ENCODE measurements around the gene CHRNA10. TPM values are rescaled to one million over a fixed set of nuclear protein-coding genes. Genes with fewer than 3 reads are reported as not detected.

CHRNA10 gene
- total and polyA plus RNA-seq, 10 of the 15 experiments (the other 5 are each of a cell fraction or from before 2014, with no cell fraction given), result 0.14 to 1.5 (median 0.57) TPM

DNA sequence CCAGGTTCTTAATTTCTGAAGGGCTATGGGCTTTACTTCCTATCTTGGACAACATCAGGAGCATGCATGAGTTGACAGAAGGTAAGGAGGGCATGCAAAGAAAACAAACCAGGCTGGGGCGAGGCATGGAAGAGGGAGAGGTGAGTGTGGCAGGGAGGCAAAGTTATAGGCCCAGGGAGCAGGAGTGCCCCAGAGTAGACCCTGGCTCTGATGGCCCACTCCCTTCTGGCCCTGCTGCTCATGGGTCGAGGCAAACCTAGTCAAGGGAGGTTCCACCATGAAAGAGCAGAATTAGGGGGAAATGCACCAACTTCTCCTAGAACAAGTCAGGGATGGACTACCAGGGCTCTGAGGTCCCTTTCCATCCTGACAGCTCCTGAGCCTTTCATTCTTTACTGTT lies 10.2 kb downstream of the CHRNA10 start:
- in situ Hi-C loops (cut with MboI) (no loop called here), intact Hi-C loops (cut with micrococcal nuclease; ENCODE audit: unreplicated experiment) (no loop called here)
- H4K20me1 ChIP-seq (ENCODE audit: control insufficient read depth, insufficient read depth), result no peaks in the 10 kb centered on the region
- 14% methylated on average over 2 of the region's 2 CpGs for WGBS (ENCODE audit: insufficient coverage, insufficient replicate concordance, low lambda C conversion rate, missing lambda C conversion rate)
- ChIA-PET SMC1A (ENCODE audit: uncharacterized antibody, unreplicated experiment) (no interaction called here), RAD21 (ENCODE audit: unreplicated experiment) (no interaction called here), POLR2A (no interaction called here), CTCF (no interaction called here)
- no peaks in the 10 kb centered on the region for H3K4me1 ChIP-seq (ENCODE audit: control insufficient read depth, insufficient read depth, low read length)
- H3K4me2 ChIP-seq (ENCODE audit: control insufficient read depth, insufficient read depth), result no peak overlapping the region
- no peak overlapping the region for H3K9ac ChIP-seq (ENCODE audit: control insufficient read depth, insufficient read depth, low read length)
- peaks cover 0 to 4% of the 10 kb centered on the region in 2 experiments; a peak in 1 of 4 replicates for H3K36me3 ChIP-seq (ENCODE audit: control insufficient read depth in 2 of 2, insufficient read depth in 2 of 2, low read length in 1 of 2)
- H3K27ac ChIP-seq (ENCODE audit: control insufficient read depth, insufficient read depth), result no peak overlapping the region
- H2AFZ ChIP-seq (ENCODE audit: control insufficient read depth, low read depth, low read length), result no peak overlapping the region
- H3K9me3 ChIP-seq (replicated peaks; ENCODE audit: control insufficient read depth, insufficient read depth, low read length), result no peaks in the 10 kb centered on the region
- no peaks in the 10 kb centered on the region for H3K79me2 ChIP-seq (ENCODE audit: control insufficient read depth, insufficient read depth, low read length)
- FAIRE-seq, result no peak
- no peak overlapping the region for H3K4me3 ChIP-seq
- TF ChIP-seq, protein P1, sequence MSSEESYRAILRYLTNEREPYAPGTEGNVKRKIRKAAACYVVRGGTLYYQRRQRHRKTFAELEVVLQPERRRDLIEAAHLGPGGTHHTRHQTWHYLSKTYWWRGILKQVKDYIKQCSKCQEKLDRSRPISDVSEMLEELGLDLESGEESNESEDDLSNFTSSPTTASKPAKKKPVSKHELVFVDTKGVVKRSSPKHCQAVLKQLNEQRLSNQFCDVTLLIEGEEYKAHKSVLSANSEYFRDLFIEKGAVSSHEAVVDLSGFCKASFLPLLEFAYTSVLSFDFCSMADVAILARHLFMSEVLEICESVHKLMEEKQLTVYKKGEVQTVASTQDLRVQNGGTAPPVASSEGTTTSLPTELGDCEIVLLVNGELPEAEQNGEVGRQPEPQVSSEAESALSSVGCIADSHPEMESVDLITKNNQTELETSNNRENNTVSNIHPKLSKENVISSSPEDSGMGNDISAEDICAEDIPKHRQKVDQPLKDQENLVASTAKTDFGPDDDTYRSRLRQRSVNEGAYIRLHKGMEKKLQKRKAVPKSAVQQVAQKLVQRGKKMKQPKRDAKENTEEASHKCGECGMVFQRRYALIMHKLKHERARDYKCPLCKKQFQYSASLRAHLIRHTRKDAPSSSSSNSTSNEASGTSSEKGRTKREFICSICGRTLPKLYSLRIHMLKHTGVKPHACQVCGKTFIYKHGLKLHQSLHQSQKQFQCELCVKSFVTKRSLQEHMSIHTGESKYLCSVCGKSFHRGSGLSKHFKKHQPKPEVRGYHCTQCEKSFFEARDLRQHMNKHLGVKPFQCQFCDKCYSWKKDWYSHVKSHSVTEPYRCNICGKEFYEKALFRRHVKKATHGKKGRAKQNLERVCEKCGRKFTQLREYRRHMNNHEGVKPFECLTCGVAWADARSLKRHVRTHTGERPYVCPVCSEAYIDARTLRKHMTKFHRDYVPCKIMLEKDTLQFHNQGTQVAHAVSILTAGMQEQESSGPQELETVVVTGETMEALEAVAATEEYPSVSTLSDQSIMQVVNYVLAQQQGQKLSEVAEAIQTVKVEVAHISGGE (CRISPR knock-in tag; IDR thresholded peaks at IDR 0.05), result no peak
- TF ChIP-seq EZH2 (IDR thresholded peaks at IDR 0.05; ENCODE audit: borderline replicate concordance, control insufficient read depth, low read depth, low read length) (no peak), POLR2AphosphoS5 (IDR thresholded peaks at IDR 0.05; ENCODE audit: low read length) (no peak), SP1 (IDR thresholded peaks at IDR 0.05; ENCODE audit: low read depth, low read length) (no peak), ZBED1 (IDR thresholded peaks at IDR 0.05; ENCODE audit: borderline replicate concordance) (no peak), IRF3 (IDR thresholded peaks at IDR 0.05) (no peak), SIX5 (IDR thresholded peaks at IDR 0.05; ENCODE audit: low read depth, low read length, severe bottlenecking) (no peak), IKZF2 (IDR thresholded peaks at IDR 0.05) (no peak), TBL1XR1 (IDR thresholded peaks at IDR 0.05; ENCODE audit: low read depth, low read length) (no peak), RFX5 (IDR thresholded peaks at IDR 0.05; ENCODE audit: low read depth, low read length) (no peak), BMI1 (IDR thresholded peaks at IDR 0.05; ENCODE audit: borderline replicate concordance) (no peak), BACH1 (IDR thresholded peaks at IDR 0.05; ENCODE audit: borderline replicate concordance) (no peak), NBN (IDR thresholded peaks at IDR 0.05) (no peak), SREBF2 (IDR thresholded peaks at IDR 0.05; ENCODE audit: low read length) (no peak), IKZF1 (conservative IDR thresholded peaks at IDR 0.05) (no peak)
- TF ChIP-seq, protein P2, sequence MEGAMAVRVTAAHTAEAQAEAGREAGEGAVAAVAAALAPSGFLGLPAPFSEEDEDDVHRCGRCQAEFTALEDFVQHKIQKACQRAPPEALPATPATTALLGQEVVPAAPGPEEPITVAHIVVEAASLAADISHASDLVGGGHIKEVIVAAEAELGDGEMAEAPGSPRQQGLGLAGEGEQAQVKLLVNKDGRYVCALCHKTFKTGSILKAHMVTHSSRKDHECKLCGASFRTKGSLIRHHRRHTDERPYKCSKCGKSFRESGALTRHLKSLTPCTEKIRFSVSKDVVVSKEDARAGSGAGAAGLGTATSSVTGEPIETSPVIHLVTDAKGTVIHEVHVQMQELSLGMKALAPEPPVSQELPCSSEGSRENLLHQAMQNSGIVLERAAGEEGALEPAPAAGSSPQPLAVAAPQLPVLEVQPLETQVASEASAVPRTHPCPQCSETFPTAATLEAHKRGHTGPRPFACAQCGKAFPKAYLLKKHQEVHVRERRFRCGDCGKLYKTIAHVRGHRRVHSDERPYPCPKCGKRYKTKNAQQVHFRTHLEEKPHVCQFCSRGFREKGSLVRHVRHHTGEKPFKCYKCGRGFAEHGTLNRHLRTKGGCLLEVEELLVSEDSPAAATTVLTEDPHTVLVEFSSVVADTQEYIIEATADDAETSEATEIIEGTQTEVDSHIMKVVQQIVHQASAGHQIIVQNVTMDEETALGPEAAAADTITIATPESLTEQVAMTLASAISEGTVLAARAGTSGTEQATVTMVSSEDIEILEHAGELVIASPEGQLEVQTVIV (IDR thresholded peaks at IDR 0.05; ENCODE audit: borderline replicate concordance, partially characterized antibody), result no peak
- ATAC-seq, result no peak
- no peaks in the 10 kb centered on the region for H3K27me3 ChIP-seq (replicated peaks in 1 of 2; ENCODE audit: control insufficient read depth in 2 of 2, insufficient read depth in 2 of 2, low read length in 1 of 2)
- BruUV-seq (replicated peaks), result no TSS peak
- no peak for DNase-seq (ENCODE audit: low read depth, low spot score)

Measured in GM12878 (cell line).